Middle frontal gyrus (tissue), 1 donor: ENCODE data around the gene APOO.

ENCODE experiments used
- DNase-seq: peaks from one replicate; pipeline ENCODE4 v3.0.0-alpha.2; 2015; ENCODE audit warnings: low spot score; ENCODE audit errors: extremely low spot score

Gene APOO

GRCh38 chrX:23907498-23908218 lies at the start of gene APOO, which contains the start of gene CXorf58:
APOO (minus strand) TSS chrX:23907938; CDS start chrX:23907702, 236 bp downstream.
CXorf58 (plus strand) TSS chrX:23908006; CDS start chrX:23910303, 2,297 bp downstream.
- peak; percentile 80 for DNase-seq

GRCh38 chrX:23954396-23954795 lies 46.7 kb upstream of the APOO start:
- no peak for DNase-seq

- no peak for DNase-seq
These were observed 46.2 kb upstream of the APOO start for GRCh38 chrX:23953908-23954269.

- no peak for DNase-seq
These were observed 45.5 kb upstream of the APOO start for GRCh38 chrX:23952984-23953907.

- no peak for DNase-seq
These were observed 44.7 kb upstream of the APOO start for GRCh38 chrX:23952391-23952790.

- no peak for DNase-seq
These were observed 37.5 kb upstream of the APOO start for GRCh38 chrX:23945206-23945605.

- no peak for DNase-seq
These were observed 36.5 kb upstream of the APOO start for GRCh38 chrX:23944234-23944633.

GRCh38 chrX:23939203-23939602 lies 31.5 kb upstream of the APOO start:
- no peak for DNase-seq

- DNase-seq: no peak
These were observed 31.0 kb upstream of the APOO start for GRCh38 chrX:23938690-23939089.

GRCh38 chrX:23937100-23937499 lies 29.4 kb upstream of the APOO start:
- DNase-seq: no peak

GRCh38 chrX:23936180-23936579 lies 28.4 kb upstream of the APOO start:
- DNase-seq: no peak

GRCh38 chrX:23935106-23935505 lies 27.4 kb upstream of the APOO start:
- DNase-seq: no peak

- no peak for DNase-seq
These were observed 24.3 kb upstream of the APOO start for GRCh38 chrX:23932046-23932445.

GRCh38 chrX:23930894-23931604 lies 23.3 kb upstream of the APOO start:
- no peak for DNase-seq

GRCh38 chrX:23926015-23926414 lies 18.3 kb upstream of the APOO start:
- no peak for DNase-seq

- no peak for DNase-seq
These were observed 12.1 kb upstream of the APOO start for GRCh38 chrX:23919706-23920320.

GRCh38 chrX:23919148-23919547 lies 11.4 kb upstream of the APOO start:
- no peak for DNase-seq

GRCh38 chrX:23911126-23911835 lies 3.5 kb upstream of the APOO start:
- DNase-seq: no peak

- DNase-seq: no peak
These were observed 674 bp upstream of the APOO start for GRCh38 chrX:23908219-23909004.

GRCh38 chrX:23907111-23907497 lies 634 bp downstream of the APOO start:
- DNase-seq: no peak
